Stimulated activated CD4-positive, alpha-beta T cell treated with anti-CD3 and anti-CD28 coated beads, Interleukin-4, amount 100 ng/mL, for 48 hours (primary cell): ENCODE data around the gene EFNB2.

Source experiments
- DNase-seq, 2 donors: peaks; one replicate each; pipeline ENCODE4 v3.0.0-alpha.2; 2020; ENCODE audit warnings: low read depth in 2 of 2

The EFNB2 gene

GRCh38 chr13:106500445-106500844, 35.0 kb downstream of the EFNB2 start:
- no peak for DNase-seq

GRCh38 chr13:106499896-106500295, 35.6 kb downstream of the EFNB2 start:
- DNase-seq: no peak

DNA sequence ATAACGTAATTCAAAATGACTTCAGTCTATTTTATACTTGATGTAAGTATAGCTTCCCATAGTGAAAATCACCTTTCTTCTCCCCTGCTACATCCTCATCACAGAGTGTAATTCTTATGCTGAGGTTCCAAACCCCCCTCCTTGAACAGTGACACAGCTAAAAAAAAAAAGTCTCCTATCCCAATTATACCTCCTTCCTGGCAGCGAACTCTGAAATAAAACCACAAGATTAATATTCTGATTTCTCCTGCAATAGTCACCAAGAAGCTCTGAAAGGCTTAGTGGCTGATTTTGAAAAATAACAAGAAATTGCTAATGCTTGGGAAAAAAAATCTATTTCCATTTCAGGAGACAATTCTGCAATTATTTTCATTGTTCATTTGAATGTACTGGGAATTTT, 36.3 kb downstream of the EFNB2 start:
- DNase-seq: no peak

GRCh38 chr13:106498571-106498970, 36.9 kb downstream of the EFNB2 start:
- DNase-seq: no peak

DNA sequence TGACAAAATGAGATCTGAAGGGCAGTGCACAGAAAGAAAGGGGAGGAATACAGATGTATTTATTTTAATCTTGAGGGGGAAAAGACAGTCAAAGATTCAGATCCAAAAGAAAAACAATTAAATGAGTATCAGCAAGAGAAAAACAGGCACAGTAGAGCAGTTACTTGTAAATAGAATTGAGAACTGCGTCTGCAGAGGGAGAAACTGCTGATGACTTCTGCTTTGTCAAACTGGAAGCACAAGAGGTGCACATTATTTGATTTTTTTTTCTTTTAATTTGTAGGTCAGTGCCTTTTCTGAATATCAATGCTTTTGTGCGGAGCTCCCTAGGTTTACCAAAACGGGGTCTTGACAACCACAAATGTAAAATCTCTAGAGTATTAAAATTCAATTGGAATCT, 37.3 kb downstream of the EFNB2 start:
- DNase-seq: no peak

GRCh38 chr13:106497079-106497478, 38.4 kb downstream of the EFNB2 start:
- DNase-seq: no peak

- no peak for DNase-seq
Measured at GRCh38 chr13:106496072-106496997, 39.1 kb downstream of the EFNB2 start.

DNA sequence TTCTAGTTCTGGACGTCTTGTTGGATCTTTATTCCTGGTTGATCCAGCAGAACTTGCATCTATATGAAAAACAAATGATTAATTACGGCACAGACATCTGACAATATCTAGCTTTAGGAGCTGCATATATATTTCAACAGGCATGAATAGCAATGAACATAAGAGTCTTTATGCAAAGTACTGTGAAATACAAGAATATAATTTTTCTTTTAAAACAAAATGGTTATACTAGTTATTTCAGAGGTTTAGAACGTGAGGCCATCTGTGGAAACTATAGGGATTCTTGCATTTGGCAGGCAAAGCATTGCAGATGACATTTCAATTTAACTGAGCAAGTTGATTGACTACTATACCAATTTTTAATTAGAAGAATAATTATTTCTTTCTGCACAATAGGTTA, 40.5 kb downstream of the EFNB2 start:
- DNase-seq: no peak

GRCh38 chr13:106494506-106494905, 41.0 kb downstream of the EFNB2 start:
- DNase-seq: no peak

GRCh38 chr13:106493533-106494220, 41.8 kb downstream of the EFNB2 start:
- DNase-seq: no peak

DNA sequence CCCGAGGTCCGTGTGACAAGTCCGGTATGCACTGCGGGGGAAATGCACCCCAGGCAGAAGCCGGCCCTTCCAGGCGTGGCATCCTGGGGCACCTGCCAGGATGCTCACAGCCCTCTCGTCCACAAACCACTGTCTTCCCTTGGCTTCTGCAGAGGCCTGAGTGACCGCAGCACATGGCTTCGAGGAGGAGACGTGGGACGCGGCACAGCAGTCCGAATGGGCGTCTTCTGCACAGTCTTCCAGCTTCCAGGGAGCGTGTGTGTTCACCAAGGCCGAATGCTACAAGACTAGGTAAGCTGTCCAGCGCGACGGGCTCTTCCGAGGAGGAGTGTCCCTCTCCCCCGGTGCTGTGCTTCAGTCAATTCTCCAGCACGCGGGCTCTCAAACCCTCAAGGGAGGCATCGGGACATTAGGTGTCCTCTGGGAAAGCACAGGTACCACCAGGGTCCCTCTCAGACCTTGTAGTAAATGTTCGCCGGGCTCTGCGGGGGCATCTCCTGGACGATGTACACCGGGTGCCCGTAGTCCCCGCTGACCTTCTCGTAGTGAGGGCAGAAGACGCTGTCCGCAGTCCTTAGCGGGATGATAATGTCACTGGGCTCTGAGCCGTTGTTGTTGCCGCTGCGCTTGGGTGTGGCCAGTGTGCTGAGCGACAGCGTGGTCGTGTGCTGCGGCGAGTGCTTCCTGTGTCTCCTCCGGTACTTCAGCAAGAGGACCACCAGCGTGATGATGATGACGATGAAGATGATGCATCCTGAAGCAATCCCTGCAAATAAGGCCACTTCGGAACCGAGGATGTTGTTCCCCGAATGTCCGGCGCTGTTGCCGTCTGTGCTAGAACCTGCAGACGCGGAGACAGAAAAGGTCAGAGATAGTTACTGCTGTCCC, 42.6 kb downstream of the EFNB2 start:
- no peak for DNase-seq

DNA sequence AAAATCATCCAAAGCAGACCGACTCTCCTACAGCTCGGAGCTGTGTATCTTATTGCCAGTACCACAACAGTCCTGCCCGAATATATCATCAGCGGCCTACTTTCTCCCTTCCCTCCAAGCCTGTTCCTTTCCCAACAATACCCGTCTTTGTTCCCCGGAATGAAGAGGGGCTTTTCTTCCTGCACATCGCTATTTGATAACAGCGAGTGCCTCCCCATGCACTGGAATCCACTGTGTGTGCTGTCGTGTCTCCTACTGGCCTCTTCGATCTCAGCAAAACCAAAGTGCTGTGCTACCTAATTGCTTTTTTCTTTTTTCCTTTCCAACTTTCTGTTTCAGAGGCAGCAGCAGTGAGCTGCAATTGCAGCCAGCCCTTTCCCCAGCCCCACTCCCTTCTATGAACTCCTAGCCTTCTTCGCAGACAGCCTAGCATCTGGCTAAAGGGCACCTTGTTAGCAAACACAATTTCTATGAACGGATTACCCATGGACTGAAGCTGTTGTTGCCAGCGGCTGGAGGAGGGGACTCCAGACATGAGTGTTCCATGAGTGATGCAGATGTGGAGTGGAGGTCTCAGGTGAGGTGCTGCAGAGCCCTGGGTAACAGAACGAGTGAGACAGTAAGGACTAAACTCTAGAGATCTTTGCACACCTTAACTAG, 43.4 kb downstream of the EFNB2 start:
- DNase-seq: no peak

DNA sequence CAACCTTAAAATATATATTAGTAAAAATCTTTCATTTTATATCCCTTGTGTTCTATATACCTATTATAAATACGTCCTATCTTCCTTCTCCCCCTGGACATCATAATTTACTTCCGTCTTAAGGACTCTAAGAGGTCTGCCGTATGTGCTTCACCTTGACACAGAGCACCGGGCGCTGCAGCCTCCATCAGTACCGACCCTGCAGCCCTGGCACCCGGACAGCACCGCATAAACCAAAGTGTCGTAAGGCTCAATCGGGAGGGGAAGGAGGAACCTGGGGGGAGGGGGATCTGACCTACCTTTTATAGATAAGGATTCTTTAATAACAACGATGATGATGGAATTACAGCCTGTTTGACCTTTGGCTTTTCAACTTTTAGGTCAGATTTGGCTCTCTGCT, 44.0 kb downstream of the EFNB2 start:
- DNase-seq: no peak

GRCh38 chr13:106490569-106491321, 44.7 kb downstream of the EFNB2 start:
- no peak for DNase-seq

- no peak for DNase-seq
Measured at GRCh38 chr13:106489849-106490568, 45.5 kb downstream of the EFNB2 start.

- DNase-seq: no peak
Measured at GRCh38 chr13:106488686-106489085, 46.8 kb downstream of the EFNB2 start.

DNA sequence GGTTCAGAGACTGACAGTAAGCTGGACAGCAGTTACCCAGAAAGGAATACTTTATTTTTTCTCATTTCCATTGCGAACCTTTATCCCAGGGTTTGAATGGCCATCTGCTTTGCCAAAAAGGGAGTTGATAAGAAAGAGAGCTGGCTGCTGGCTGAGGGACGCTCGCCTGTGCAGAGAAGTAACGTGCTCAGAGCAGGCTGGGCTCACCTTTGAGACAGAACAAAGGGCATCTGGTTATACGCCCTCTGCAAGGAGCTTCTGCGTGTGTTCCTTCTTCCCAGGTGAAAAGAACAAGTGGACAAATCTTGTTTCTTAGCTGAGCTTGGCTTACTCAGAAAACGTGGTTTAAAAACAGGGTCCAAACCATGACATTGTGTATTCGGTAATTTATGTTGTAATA, 47.4 kb downstream of the EFNB2 start:
- DNase-seq: no peak

- no peak for DNase-seq
Measured at GRCh38 chr13:106487129-106487528, 48.3 kb downstream of the EFNB2 start.

DNA sequence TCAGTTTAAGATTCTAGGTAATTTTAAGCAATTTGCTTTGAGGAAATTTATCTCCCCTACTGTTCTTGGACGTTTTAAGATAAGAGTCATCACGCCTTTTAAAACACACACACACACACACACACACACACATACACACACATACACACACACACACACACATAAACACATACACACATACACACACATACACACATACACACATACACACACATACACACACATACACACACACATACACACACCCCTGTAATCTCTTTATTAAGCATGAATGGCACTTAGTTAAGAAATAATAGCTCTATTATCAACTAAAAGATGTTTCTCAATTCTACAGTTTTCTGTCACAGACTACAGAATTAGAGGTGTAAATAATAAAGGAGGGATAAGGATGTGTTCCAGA, 49.2 kb downstream of the EFNB2 start:
- no peak for DNase-seq

DNA sequence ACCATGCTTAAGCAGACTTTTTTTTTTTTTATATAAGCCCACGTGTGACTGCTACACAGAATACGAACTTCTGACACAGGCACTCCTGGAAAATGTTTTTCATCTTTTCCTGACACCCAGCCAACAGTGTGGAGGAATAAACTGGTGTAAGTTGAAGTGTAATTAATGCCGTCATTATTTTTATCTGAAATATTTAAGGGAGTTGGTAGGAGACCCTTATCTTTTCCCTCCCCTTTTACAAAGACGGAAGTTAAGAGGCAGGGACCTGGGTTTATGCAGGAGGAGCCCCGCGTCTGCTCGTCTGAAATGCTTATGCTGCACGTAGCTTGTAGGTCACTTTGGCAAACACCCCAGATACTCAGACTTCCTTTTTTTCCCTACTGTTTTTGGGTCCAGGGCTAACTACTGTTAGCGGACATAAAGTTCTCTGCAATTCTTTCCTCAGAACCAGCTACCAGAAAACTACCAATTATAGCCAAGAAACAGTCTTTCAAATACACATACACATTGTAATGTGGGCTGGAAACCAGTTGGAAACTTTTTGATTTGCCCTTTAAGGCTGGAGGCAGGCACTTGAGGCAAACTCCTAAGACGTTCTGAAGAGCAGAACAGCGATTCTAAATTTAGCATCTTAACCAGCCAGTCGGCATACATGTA, 50.8 kb downstream of the EFNB2 start:
- no peak for DNase-seq
